Measurements from ENCODE around the gene NR6A1. TPM values are rescaled to one million over a fixed set of nuclear protein-coding genes. Genes with fewer than 3 reads are reported as not detected.

NR6A1 gene
- total RNA-seq, 4 donors from 2014 or later: 1.8 to 2.8 (median 2.0) TPM

DNA sequence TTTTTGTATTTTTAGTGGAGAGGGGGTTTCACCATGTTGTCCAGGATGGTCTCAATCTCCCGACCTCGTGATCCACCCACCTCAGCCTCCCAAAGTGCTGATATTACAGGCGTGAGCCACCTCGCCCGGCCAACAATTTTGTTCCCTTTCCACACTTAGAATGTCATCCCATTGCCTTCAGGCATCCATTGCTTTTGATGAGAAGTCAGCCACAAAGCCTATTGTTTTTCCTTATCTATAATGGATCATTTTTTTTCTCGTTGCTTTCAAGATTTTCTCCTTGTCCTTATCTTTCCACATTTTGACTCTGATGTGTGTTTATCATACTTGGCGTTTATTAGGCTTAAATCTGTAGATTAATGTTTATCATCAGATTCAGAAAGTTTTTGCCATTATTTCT lies 64.4 kb downstream of the NR6A1 start:
- Histone ChIP-seq H3K4me1 (peaks cover 0 to 19% (median 8%) of the 10 kb centered on the region in 4 donors), H3K36me3 (no peaks in the 10 kb centered on the region), H3K9me3 (no peaks in the 10 kb centered on the region), H3K27ac (replicated peaks in 1 of 4) (no peak overlapping the region), H3K27me3 (no peaks in the 10 kb centered on the region), H3K4me3 (no peak overlapping the region)
- intact Hi-C loops (cut with DNase I): loop anchor here (5.0 kb wide), 1 partner anchor 44 kb away; no protein-coding TSS in a partner anchor
- WGBS: 95% methylated on average over 7 of the region's 7 CpGs
- TF ChIP-seq, protein P1, sequence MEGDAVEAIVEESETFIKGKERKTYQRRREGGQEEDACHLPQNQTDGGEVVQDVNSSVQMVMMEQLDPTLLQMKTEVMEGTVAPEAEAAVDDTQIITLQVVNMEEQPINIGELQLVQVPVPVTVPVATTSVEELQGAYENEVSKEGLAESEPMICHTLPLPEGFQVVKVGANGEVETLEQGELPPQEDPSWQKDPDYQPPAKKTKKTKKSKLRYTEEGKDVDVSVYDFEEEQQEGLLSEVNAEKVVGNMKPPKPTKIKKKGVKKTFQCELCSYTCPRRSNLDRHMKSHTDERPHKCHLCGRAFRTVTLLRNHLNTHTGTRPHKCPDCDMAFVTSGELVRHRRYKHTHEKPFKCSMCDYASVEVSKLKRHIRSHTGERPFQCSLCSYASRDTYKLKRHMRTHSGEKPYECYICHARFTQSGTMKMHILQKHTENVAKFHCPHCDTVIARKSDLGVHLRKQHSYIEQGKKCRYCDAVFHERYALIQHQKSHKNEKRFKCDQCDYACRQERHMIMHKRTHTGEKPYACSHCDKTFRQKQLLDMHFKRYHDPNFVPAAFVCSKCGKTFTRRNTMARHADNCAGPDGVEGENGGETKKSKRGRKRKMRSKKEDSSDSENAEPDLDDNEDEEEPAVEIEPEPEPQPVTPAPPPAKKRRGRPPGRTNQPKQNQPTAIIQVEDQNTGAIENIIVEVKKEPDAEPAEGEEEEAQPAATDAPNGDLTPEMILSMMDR (IDR thresholded peaks at IDR 0.05): no peak
- TF ChIP-seq POLR2A (IDR thresholded peaks at IDR 0.05; ENCODE audit: low read depth) (no peak), POLR2AphosphoS5 (IDR thresholded peaks at IDR 0.05) (no peak), EP300 (IDR thresholded peaks at IDR 0.05) (no peak)
- no peak for DNase-seq (ENCODE audit: extremely low spot score)

DNA sequence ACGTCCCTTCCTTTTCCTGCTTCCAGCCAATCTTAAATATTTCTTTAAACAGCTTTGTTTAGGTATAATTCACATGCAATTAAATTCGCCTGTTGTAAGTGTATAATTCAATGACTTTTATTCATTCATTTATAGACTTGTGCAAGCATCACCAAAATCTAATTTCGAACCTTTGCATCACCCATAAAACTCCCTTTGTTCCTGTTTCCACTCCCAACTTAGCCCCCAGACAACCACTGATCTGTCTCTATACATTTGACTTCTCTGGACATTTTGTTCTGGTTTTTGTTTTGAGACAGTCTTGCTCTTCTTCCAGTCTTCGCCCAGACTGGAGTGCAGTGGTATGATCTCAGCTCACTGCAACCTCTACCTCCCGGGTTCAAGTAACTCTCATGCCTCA lies 71.5 kb downstream of the NR6A1 start:
- Histone ChIP-seq H3K27me3 (no peaks in the 10 kb centered on the region), H3K9me3 (no peaks in the 10 kb centered on the region), H3K36me3 (no peaks in the 10 kb centered on the region), H3K27ac (replicated peaks in 1 of 4) (no peak overlapping the region), H3K4me3 (no peak overlapping the region), H3K4me1 (peaks cover 11 to 15% (median 13%) of the 10 kb centered on the region in 4 donors)
- TF ChIP-seq, protein P1 (IDR thresholded peaks at IDR 0.05): no peak
- TF ChIP-seq EP300 (IDR thresholded peaks at IDR 0.05) (no peak), POLR2AphosphoS5 (IDR thresholded peaks at IDR 0.05) (no peak), POLR2A (IDR thresholded peaks at IDR 0.05; ENCODE audit: low read depth) (no peak)
- 88% methylated on average over 5 of the region's 5 CpGs for WGBS
- intact Hi-C loops (cut with DNase I): no loop called here
- no peak for DNase-seq (ENCODE audit: extremely low spot score)

DNA sequence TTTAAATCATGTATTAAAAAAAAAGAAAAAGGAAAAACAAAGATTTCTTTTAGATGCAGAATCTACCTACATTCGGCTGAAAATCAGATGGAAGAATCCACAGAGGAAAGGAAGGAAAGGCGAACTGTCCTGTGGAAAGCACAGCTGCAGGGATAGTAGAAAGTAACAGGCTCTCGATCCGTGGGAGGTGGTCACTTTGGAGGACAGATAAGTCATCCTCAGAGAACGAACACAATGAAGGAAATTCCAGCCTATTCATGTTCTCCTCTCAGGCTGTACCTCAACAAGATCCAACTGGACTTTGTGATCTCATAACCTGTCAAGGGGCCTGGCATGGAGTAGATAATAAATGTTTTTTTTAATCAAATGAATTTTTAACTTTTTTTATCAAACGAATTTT lies 72.8 kb downstream of the NR6A1 start:
- Histone ChIP-seq H3K36me3 (no peaks in the 10 kb centered on the region), H3K27me3 (no peaks in the 10 kb centered on the region), H3K4me1 (peaks cover 11 to 15% (median 13%) of the 10 kb centered on the region in 4 donors), H3K4me3 (no peak overlapping the region), H3K9me3 (no peaks in the 10 kb centered on the region), H3K27ac (replicated peaks in 1 of 4) (no peak overlapping the region)
- DNase-seq (ENCODE audit: extremely low spot score): no peak
- TF ChIP-seq POLR2AphosphoS5 (IDR thresholded peaks at IDR 0.05): no peak
- no peak for TF ChIP-seq EP300 (IDR thresholded peaks at IDR 0.05)
- TF ChIP-seq POLR2A (IDR thresholded peaks at IDR 0.05; ENCODE audit: low read depth): no peak
- TF ChIP-seq, protein P1 (IDR thresholded peaks at IDR 0.05): no peak
- WGBS: 50% methylated on average over 6 of the region's 6 CpGs
- intact Hi-C loops (cut with DNase I): no loop called here

DNA sequence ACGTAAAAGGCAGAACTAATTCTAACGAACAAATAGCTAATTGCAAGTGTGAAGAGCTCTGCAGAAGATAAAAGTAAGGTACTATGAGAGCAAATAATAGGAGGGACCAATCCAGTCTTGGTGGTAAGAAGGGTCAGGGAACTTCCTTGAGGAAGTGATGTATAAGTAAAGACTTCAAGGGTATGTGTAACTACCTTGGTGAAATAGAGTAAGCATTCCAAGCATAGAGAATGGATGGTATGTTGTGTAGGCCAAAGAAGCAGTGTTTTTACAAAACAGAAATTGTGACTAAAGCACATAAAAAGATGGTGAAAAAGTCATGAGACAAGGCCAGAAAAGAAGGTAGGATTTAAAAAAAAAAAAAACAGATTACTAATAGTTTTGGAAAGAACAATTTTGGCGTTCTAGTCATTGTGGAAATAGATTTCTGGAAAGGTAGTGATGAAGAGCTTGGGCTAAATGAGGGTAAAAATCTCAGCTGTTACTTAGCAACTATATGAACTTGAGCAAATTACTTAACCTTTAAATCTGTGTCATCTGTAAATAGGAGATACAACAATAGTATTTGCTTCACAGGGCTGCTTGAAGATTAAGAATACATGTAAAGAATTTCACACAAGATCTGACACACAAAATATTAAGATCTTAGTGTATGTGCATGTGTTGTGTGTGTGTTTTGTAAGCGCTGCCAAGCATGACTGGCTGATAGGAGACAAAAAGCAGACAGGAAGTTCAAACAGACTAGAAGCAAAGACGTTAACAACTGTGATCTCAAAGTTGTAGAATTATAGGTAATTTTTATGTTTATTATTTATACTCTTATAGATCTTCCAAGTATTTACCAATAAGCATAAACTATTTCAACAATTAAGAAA lies 73.5 kb downstream of the NR6A1 start:
- Histone ChIP-seq H3K36me3 (no peaks in the 10 kb centered on the region), H3K27me3 (no peaks in the 10 kb centered on the region), H3K27ac (replicated peaks in 1 of 4) (no peak overlapping the region), H3K4me3 (no peak overlapping the region), H3K4me1 (peaks cover 11 to 15% (median 13%) of the 10 kb centered on the region in 4 donors), H3K9me3 (no peaks in the 10 kb centered on the region)
- TF ChIP-seq EP300 (IDR thresholded peaks at IDR 0.05): no peak
- no peak for TF ChIP-seq POLR2A (IDR thresholded peaks at IDR 0.05; ENCODE audit: low read depth)
- TF ChIP-seq, protein P1 (IDR thresholded peaks at IDR 0.05): no peak
- no peak for TF ChIP-seq POLR2AphosphoS5 (IDR thresholded peaks at IDR 0.05)
- intact Hi-C loops (cut with DNase I): no loop called here
- 68% methylated on average over 5 of the region's 5 CpGs for WGBS
- no peak for DNase-seq (ENCODE audit: extremely low spot score)

Data from esophagus muscularis mucosa (tissue), 4 donors.